Measurements from ENCODE around the gene DPH1.

DNA sequence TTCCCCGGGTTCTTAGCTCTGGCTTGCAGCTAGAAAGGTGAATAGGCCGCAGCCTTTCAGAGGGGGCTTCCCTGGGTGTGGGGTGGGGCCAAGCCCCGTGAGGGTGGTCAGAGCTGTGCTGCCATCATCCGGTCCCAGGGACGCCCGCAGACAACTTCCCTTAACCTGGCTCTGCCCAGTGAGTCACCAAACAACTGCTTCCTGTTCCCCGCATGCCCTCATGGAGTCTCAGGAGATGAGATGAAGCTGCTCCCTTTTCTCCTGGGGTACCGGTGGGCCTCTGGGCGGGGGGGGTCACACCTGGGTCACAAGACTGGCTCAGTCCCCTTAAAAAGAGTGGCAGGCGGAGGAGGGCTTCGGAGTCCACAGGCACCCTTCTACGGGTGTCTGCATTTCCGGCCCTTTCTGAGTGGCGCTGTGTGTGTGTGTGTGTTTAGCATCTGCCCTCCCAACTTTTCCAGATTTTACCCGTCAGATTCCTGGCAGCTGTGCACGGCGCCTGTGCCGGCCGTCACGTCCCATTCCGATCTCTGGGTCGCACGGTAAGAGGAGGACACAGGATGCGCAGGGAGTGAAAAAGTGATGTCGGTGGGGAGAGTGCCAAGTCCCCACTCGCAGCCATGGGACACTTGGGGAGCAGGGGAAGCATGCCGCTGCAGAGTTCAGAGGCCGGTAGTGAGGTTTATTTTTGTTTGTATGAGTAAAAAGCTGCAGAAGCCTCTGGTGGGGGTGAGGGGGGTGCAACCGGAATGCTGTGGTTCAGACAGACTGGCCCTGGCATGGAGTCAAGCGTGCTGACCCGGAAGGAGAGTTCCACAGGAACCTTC lies 41.7 kb downstream of the DPH1 start:
- TF ChIP-seq, protein P1, sequence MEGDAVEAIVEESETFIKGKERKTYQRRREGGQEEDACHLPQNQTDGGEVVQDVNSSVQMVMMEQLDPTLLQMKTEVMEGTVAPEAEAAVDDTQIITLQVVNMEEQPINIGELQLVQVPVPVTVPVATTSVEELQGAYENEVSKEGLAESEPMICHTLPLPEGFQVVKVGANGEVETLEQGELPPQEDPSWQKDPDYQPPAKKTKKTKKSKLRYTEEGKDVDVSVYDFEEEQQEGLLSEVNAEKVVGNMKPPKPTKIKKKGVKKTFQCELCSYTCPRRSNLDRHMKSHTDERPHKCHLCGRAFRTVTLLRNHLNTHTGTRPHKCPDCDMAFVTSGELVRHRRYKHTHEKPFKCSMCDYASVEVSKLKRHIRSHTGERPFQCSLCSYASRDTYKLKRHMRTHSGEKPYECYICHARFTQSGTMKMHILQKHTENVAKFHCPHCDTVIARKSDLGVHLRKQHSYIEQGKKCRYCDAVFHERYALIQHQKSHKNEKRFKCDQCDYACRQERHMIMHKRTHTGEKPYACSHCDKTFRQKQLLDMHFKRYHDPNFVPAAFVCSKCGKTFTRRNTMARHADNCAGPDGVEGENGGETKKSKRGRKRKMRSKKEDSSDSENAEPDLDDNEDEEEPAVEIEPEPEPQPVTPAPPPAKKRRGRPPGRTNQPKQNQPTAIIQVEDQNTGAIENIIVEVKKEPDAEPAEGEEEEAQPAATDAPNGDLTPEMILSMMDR (IDR thresholded peaks at IDR 0.05), result no peak
- no peak for TF ChIP-seq POLR2A (IDR thresholded peaks at IDR 0.05)
